Right lobe of liver (tissue), 4 donors: Measurements from ENCODE around the gene MYH15.

Experiments used
- POLR2A ChIP-seq: fragments of 450-650 bp; IDR thresholded peaks from one replicate; pipeline ENCODE4 v1.6.1; 2017; ENCODE audit warnings: antibody characterized with exemption, mild to moderate bottlenecking
- TF ChIP-seq, protein P1 (sequence below), 4 donors: fragments of 200-600 bp in 3 of 4; fragments of 450-650 bp in 1 of 4; IDR thresholded peaks; one replicate each; pipeline versions ENCODE4 v1.5.1 to v1.8.0; 2016 to 2022; ENCODE audit warnings: antibody characterized with exemption in 4 of 4, mild to moderate bottlenecking in 2 of 4
- donor health status: DM: no; HTN: no; CAD: no.
- donor health status: DM: no; HTN: no; CAD: no.
- donor health status: DM: no; HTN: yes; CAD: no.

DNA sequence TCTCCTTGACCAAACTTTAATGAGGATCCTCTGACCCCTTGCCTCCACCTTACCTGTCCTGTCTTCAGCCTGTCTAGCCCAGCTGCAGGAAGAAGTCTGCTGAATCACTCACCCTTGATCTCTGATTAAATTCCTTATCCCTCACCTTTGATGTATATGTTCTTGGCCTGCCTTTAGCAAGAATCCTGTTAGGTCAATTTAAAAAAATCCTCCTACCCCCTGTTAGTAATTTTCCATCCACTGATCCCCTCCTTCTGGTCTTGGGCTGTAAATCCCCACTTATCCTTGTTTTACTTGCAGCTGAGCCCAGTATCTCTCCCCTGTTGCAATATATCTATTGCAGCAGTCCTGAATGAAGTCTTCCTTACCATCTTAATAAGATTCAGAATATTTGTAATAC is 39.0 kb downstream of the MYH15 start:
- TF ChIP-seq, protein P1, sequence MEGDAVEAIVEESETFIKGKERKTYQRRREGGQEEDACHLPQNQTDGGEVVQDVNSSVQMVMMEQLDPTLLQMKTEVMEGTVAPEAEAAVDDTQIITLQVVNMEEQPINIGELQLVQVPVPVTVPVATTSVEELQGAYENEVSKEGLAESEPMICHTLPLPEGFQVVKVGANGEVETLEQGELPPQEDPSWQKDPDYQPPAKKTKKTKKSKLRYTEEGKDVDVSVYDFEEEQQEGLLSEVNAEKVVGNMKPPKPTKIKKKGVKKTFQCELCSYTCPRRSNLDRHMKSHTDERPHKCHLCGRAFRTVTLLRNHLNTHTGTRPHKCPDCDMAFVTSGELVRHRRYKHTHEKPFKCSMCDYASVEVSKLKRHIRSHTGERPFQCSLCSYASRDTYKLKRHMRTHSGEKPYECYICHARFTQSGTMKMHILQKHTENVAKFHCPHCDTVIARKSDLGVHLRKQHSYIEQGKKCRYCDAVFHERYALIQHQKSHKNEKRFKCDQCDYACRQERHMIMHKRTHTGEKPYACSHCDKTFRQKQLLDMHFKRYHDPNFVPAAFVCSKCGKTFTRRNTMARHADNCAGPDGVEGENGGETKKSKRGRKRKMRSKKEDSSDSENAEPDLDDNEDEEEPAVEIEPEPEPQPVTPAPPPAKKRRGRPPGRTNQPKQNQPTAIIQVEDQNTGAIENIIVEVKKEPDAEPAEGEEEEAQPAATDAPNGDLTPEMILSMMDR (IDR thresholded peaks at IDR 0.05): no peak
- no peak for TF ChIP-seq POLR2A
